PC-9 (cell line): ENCODE results near the gene CAPZB. TPM values are rescaled to one million over a fixed set of nuclear protein-coding genes. Genes with fewer than 3 reads are reported as not detected.

Source experiments
- BruUV-seq: library from RNA; stranded (reverse); fragments of 400-500 nt; replicated peaks from 2 replicates; lab custom pipeline; 2021; lab: Mats Ljungman, UMichigan
- CTCF ChIA-PET: fragments of 300-600 bp; sonication (Branson Sonifier 250); formaldehyde crosslinking; loops from one replicate; lab custom pipeline; 2022; ENCODE audit warnings: antibody characterized with exemption; lab: Charles Lee
- POLR2A ChIA-PET: fragments of 300-600 bp; sonication (Branson Sonifier 250); formaldehyde crosslinking; loops from one replicate; lab custom pipeline; 2022; ENCODE audit warnings: antibody characterized with exemption; ENCODE audit not compliant: unreplicated experiment; lab: Charles Lee
- DNase-seq, 2 experiments: peaks; one replicate each; pipeline versions ENCODE4 v3.0.0 to v3.0.0-alpha.2; 2015 to 2022; ENCODE audit warnings: mixed read lengths in 1 of 2
- H2AFZ ChIP-seq: fragments of 200-600 bp; sonication (generic); 2 replicates; pipeline ENCODE4 v1.8.1; 2017; ENCODE audit warnings: antibody characterized with exemption
- H3F3A ChIP-seq: fragments of 200-600 bp; sonication (generic); 2 replicates; pipeline ENCODE4 v1.8.1; 2017; ENCODE audit warnings: antibody characterized with exemption, mild to moderate bottlenecking, low read depth; ENCODE audit not compliant: insufficient read depth
- H3K27ac ChIP-seq: fragments of 200-600 bp; sonication (generic); 2 replicates; pipeline ENCODE4 v1.6.1; 2016; ENCODE audit warnings: mixed run types
- H3K27me3 ChIP-seq: fragments of 200-600 bp; sonication (generic); 2 replicates; pipeline ENCODE4 v1.6.1; 2016; ENCODE audit warnings: low read depth, mixed run types; ENCODE audit not compliant: insufficient read depth
- H3K36me3 ChIP-seq: fragments of 200-600 bp; sonication (generic); 2 replicates; pipeline ENCODE4 v1.6.1; 2016; ENCODE audit warnings: low read depth, mixed run types
- H3K4me1 ChIP-seq: fragments of 200-600 bp; sonication (generic); replicated peaks from 2 replicates; pipeline ENCODE4 v1.6.1; 2016; ENCODE audit warnings: mixed run types; ENCODE audit not compliant: insufficient read depth
- H3K4me2 ChIP-seq: fragments of 200-600 bp; sonication (generic); 2 replicates; pipeline ENCODE4 v1.6.1; 2017; ENCODE audit warnings: mixed run types
- H3K4me3 ChIP-seq: fragments of 200-600 bp; sonication (generic); 2 replicates; pipeline ENCODE4 v1.6.1; 2016; ENCODE audit warnings: mixed run types
- H3K79me2 ChIP-seq: fragments of 200-600 bp; sonication (generic); 2 replicates; pipeline ENCODE4 v1.6.1; 2017; ENCODE audit warnings: low read depth, mixed run types
- H3K9me2 ChIP-seq: fragments of 200-600 bp; sonication (generic); 2 replicates; pipeline ENCODE4 v1.8.1; 2017; ENCODE audit warnings: mild to moderate bottlenecking; ENCODE audit not compliant: insufficient read depth
- H3K9me3 ChIP-seq: fragments of 200-600 bp; sonication (generic); 2 replicates; pipeline ENCODE4 v1.8.1; 2016; ENCODE audit warnings: low read depth; ENCODE audit not compliant: insufficient read depth
- H4K20me1 ChIP-seq: fragments of 200-600 bp; sonication (generic); 2 replicates; pipeline ENCODE4 v1.8.1; 2017; ENCODE audit not compliant: insufficient read depth
- CTCF ChIP-seq: fragments of 200-600 bp; sonication (generic); conservative IDR thresholded peaks from 2 replicates; pipeline ENCODE4 v1.6.1; 2017; ENCODE audit warnings: mixed run types, antibody characterized with exemption, mild to moderate bottlenecking, moderate library complexity
- EZH2 ChIP-seq: fragments of 200-600 bp; sonication (generic); IDR thresholded peaks from 2 replicates; pipeline ENCODE4 v1.8.0; 2017; ENCODE audit warnings: antibody characterized with exemption, low read depth
- intact Hi-C: fragments of 100-400 bp; cut with micrococcal nuclease; formaldehyde crosslinking; loops from one replicate; pipeline ENCODE4 v1.10.0; 2022; ENCODE audit not compliant: unreplicated experiment
- total RNA-seq: library from RNA; stranded (reverse); gene quantifications from 2 replicates; pipeline ENCODE4 v1.2.3, GENCODE V29; 2021

Gene CAPZB
- total RNA-seq, 1 experiment from 2014 or later, result 222 TPM

GRCh38 chr1:19405195-19405760 lies 80.1 kb downstream of the CAPZB start:
- DNase-seq, result no peak
- no peaks in the 10 kb centered on the region for H3K4me1 ChIP-seq
- no peaks in the 10 kb centered on the region for H3K27me3 ChIP-seq
- CTCF ChIA-PET, result no interaction called here
- BruUV-seq, result no TSS peak
- H3K36me3 ChIP-seq, result no peaks in the 10 kb centered on the region
- H3K9me3 ChIP-seq, result no peaks in the 10 kb centered on the region
- H3K4me2 ChIP-seq, result no peak overlapping the region
- intact Hi-C loops, result no loop called here
- no peaks in the 10 kb centered on the region for H3F3A ChIP-seq
- H2AFZ ChIP-seq, result no peak overlapping the region
- no peaks in the 10 kb centered on the region for H3K9me2 ChIP-seq
- no peak for TF ChIP-seq EZH2
- H3K4me3 ChIP-seq, result no peak overlapping the region
- H4K20me1 ChIP-seq, result no peaks in the 10 kb centered on the region; the same call in none of the 2 replicates
- no peak overlapping the region for H3K27ac ChIP-seq
- POLR2A ChIA-PET, result interaction anchor here (0.6 to 0.7 kb wide), 2 partner anchors 8 to 80 kb away, joined by 3 to 4 read pairs; partner anchors contain the start of gene CAPZB
- no peaks in the 10 kb centered on the region; the same call in 1 of the 2 replicates for H3K79me2 ChIP-seq

GRCh38 chr1:19404748-19405147 lies 80.6 kb downstream of the CAPZB start:
- Histone ChIP-seq H4K20me1 (no peaks in the 10 kb centered on the region; the same call in none of the 2 replicates), H3K27me3 (no peaks in the 10 kb centered on the region), H3K79me2 (no peaks in the 10 kb centered on the region; the same call in 1 of the 2 replicates), H3F3A (no peaks in the 10 kb centered on the region), H3K9me2 (no peaks in the 10 kb centered on the region), H3K36me3 (no peaks in the 10 kb centered on the region), H3K4me3 (no peak overlapping the region), H3K9me3 (no peaks in the 10 kb centered on the region), H3K4me1 (no peaks in the 10 kb centered on the region), H3K4me2 (no peak overlapping the region), H2AFZ (no peak overlapping the region), H3K27ac (no peak overlapping the region)
- DNase-seq, result no peak
- BruUV-seq, result no TSS peak
- POLR2A ChIA-PET, result no interaction called here
- intact Hi-C loops, result no loop called here
- CTCF ChIA-PET, result interaction anchor here (0.6 kb wide), 1 partner anchor 19 kb away, joined by 6 read pairs; no protein-coding TSS in a partner anchor
- TF ChIP-seq CTCF (no peak), EZH2 (no peak)

GRCh38 chr1:19403256-19403655 lies 82.1 kb downstream of the CAPZB start:
- H3K4me3 ChIP-seq, result no peak overlapping the region
- H3K36me3 ChIP-seq, result no peaks in the 10 kb centered on the region
- ChIA-PET CTCF (no interaction called here), POLR2A (no interaction called here)
- no peaks in the 10 kb centered on the region; the same call in none of the 2 replicates for H4K20me1 ChIP-seq
- H3K79me2 ChIP-seq, result no peaks in the 10 kb centered on the region; the same call in 1 of the 2 replicates
- no peaks in the 10 kb centered on the region for H3K9me2 ChIP-seq
- H3K27me3 ChIP-seq, result no peaks in the 10 kb centered on the region
- DNase-seq, result no peak
- no TSS peak for BruUV-seq
- H3K27ac ChIP-seq, result no peak overlapping the region
- no peaks in the 10 kb centered on the region for H3K9me3 ChIP-seq
- intact Hi-C loops, result no loop called here
- no peaks in the 10 kb centered on the region for H3K4me1 ChIP-seq
- no peak for TF ChIP-seq EZH2
- TF ChIP-seq CTCF, result no peak
- no peak overlapping the region for H2AFZ ChIP-seq
- H3F3A ChIP-seq, result no peaks in the 10 kb centered on the region
- no peak overlapping the region for H3K4me2 ChIP-seq
